ENCODE results near the gene GRM8.
"Not testable (repeated sequence)": the region's sequence is repeated elsewhere in the genome, so short reads cannot be mapped to it uniquely, and the experiment has no call there.

- not testable (repeated sequence) for TF ChIP-seq CTCF (conservative IDR thresholded peaks at IDR 0.05); ZFX (IDR thresholded peaks at IDR 0.05)
Observed at GRCh38 chr7:126907657-126908056, 345.1 kb downstream of the GRM8 start.
